Fibroblast of gingiva (primary cell): ENCODE data around the gene RBM20.
"Not testable (repeated sequence)": the region's sequence is repeated elsewhere in the genome, so short reads cannot be mapped to it uniquely, and the experiment has no call there.

Experiments
- DNase-seq: peaks from one replicate; pipeline ENCODE4 v3.0.0-alpha.2; 2011; ENCODE audit warnings: low read depth

Gene RBM20

DNA sequence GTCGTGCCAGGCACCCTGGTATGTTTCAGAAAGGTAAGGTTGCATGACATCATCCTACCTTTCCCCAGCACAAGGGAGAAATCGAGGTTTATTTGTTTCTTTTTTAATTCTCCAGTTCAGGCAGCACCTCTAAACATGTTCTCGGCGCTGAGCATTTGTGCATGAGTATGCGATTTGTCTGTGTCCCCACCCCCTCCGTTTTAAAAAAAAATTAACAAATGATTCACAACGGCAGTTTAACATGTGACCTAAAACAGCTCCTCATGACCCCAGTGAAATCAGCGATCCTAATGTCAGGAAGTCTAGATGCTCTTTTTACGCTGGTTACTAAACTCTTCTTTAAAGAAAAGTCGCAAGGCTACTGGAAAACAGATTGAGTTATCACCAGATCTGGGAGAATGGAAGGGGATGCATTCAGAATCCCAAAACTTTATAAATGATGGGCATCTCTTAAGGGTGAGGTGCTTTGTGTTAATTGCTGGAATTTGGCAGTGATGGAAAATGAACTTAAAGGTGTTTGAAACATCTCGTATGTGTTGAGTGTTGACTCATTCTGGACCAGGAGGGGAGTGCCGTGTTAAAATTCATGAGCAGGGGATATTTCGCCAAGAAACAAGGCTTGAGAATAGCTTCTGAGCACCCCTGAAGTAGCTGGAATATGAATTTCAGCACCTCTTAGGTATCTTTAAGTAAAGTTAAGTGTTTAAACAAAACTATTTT is 120.8 kb downstream of the RBM20 start:
- no peak for DNase-seq

DNA sequence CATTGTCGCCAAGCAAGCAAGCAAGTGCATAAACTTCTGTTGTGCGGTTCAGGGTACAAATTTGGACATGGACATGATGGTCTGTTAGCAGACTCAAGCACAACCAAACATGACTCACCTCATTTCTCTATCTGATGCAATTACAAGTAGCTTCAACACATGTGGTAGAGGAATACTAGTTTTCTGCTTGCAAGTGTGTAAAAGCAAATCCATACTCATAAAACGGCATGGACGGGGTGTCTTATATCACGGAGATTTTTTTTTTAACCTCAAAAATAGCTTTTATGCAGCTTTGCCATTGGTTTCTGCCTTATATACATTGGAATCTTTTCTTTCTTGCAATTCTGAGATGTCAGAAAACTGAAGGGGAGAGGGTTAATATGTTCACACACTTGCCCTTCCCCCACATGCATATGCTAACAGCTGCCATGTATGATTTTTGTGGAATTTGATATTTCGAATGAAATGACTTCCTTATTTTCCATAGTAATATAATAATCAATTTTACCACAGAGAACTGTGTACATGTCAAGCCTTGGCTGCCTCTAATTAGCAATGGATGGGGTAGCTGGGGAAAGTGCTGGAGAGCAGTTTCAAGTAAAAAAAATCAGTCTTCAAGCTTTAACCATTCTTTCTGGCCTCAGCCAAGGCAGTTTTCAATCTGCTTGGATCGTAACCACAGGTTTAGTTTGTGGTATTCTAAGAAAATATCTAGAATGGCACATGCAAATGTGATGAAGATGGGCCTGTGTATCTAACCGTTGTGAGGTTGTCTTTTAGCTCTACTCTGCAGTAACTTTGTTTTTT is 121.6 kb downstream of the RBM20 start:
- no peak for DNase-seq

DNA sequence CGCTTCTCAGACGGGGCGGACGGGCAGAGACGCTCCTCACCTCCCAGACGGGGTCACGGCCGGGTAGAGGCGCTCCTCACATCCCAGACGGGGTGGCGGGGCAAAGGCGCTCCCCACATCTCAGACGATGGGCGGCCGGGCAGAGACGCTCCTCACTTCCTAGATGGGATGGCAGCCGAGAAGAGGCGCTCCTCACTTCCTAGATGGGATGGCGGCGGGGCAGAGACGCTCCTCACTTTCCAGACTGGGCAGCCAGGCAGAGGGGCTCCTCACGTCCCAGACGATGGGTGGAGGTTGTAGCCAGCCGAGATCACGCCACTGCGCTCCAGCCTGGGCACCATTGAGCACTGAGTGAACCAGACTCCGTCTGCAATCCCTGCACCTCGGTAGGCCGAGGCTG is 123.5 kb downstream of the RBM20 start:
- DNase-seq, result not testable (repeated sequence)

- no peak for DNase-seq
Observed at GRCh38 chr10:110770243-110770642, 126.1 kb downstream of the RBM20 start.

- DNase-seq, result no peak
Observed at GRCh38 chr10:110771486-110771885, 127.3 kb downstream of the RBM20 start.

DNA sequence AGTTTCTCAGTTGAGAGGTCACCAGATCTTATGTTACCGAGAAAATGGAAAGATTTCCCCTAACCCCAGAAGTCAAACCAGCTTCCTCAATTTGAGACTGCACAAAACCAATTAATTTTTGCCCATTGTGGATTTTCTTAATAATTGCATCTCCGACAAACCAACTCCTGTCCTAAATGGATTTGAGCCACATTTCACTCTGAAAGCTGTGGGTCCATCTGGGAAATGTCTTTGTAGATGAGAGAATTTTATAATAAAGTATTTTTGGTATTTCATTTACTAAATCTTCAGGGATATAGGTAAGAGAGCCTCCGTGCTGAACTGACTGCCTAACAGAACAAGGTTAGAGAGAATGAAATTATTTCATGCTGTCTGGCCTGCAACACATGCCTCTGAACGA is 127.9 kb downstream of the RBM20 start:
- no peak for DNase-seq

DNA sequence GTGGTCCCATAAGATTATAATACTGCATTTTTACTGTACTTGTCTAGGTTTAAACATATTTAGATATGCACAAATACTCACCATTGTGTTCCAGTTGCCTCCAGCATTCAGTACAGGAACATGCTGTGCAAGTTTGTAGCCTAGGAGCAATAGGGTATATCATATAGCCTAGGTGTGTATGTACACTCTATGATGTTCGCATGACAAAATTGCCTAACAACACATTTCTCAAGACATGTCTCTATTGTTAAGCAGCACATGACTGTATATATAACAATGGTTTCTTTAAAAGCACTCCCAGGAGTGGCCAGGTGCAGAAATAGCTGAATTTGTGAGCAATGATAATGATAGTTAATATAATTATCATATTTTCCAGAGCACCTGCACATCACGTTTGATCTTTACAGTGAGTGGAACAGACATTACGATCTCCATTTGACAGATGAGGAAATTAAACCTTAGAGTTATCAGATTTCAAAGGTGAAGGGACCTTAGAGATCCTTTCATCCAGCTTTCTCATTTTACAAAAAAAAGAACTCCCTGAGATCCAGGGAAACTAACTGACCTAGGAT is 128.4 kb downstream of the RBM20 start:
- no peak for DNase-seq

DNA sequence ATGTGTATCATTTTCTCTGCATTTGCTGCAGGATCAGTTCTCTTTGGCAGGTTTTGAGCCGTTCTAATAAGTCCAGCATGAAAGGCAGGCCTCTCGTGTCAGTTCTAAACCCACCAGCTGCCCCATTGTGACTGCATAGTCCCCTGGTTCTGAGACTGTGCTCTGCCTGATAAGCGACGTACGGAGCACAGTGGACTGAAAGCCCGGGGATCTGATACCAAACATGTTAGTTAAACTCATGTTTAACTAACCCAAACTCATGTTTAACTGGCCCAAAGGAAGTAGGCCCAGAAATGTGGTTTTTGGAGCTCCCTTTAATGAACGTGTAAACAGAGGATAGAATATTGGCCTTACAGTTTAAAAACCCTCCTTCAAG is 129.5 kb downstream of the RBM20 start:
- DNase-seq, result no peak

GRCh38 chr10:110774069-110775019 is 130.2 kb downstream of the RBM20 start:
- DNase-seq, result peak; percentile 49

GRCh38 chr10:110775020-110775375 is 130.9 kb downstream of the RBM20 start:
- DNase-seq, result no peak

GRCh38 chr10:110775406-110775805 is 131.3 kb downstream of the RBM20 start:
- DNase-seq, result no peak

- DNase-seq, result no peak
Observed at GRCh38 chr10:110777017-110777416, 132.9 kb downstream of the RBM20 start.

DNA sequence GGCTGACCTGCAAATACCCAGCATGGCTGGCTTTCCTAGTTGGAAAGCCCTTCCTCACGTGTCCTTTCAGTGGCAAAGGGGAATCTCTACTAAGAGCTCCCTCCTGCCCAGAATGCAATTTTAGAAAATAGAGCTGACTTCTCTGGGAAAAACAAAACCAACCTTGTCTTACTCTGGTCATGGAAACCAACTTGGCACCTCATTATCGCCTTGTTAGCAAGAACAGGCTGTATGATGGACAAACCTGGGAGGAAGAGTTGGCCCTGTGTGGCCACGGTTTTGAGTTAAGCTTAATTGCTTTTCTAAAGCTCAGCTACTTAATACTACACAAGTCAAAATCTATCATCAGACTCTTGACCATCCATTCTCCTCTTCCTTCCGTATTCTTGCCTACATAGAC is 133.5 kb downstream of the RBM20 start:
- DNase-seq, result no peak

GRCh38 chr10:110778211-110778610 is 134.1 kb downstream of the RBM20 start:
- no peak for DNase-seq

- DNase-seq, result no peak
Observed at GRCh38 chr10:110779489-110779888, 135.4 kb downstream of the RBM20 start.

GRCh38 chr10:110780704-110781103 is 136.6 kb downstream of the RBM20 start:
- DNase-seq, result no peak

DNA sequence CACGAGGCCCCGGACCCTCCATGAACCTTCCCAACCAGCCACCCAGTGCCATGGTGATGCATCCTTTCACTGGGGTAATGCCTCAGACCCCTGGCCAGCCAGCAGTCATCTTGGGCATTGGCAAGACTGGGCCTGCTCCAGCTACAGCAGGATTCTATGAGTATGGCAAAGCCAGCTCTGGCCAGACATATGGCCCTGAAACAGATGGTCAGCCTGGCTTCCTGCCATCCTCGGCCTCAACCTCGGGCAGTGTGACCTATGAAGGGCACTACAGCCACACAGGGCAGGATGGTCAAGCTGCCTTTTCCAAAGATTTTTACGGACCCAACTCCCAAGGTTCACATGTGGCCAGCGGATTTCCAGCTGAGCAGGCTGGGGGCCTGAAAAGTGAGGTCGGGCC is 137.0 kb downstream of the RBM20 start:
- DNase-seq, result no peak

- DNase-seq, result no peak
Observed at GRCh38 chr10:110782616-110783015, 138.5 kb downstream of the RBM20 start.

DNA sequence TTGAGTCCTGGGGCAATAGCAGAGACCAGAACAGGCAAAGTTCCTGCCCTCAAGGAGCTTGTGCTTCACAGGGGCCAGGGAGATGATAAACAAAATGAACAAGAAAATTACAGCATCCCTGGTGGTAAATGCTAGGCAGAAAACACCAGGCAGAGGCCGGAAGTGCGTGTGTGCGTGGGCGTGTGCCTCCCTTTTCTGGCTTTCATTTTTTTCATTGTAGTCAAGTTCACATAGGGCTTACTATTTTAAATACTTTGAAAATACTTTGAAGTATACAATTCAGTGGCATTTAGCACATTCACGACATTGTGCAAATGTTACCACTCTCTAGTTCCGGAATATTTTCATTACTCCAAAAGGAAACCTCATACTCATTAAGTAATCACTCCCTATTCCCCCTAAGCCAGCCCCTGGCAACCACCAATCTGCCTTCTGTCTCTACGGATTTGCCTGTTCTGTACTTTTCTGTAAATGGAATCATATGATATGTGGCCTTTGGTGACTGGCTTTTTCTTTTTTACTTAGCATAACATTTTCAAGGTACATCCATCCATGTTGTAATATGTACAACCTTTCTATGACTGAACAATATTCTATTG is 139.5 kb downstream of the RBM20 start:
- DNase-seq, result no peak

DNA sequence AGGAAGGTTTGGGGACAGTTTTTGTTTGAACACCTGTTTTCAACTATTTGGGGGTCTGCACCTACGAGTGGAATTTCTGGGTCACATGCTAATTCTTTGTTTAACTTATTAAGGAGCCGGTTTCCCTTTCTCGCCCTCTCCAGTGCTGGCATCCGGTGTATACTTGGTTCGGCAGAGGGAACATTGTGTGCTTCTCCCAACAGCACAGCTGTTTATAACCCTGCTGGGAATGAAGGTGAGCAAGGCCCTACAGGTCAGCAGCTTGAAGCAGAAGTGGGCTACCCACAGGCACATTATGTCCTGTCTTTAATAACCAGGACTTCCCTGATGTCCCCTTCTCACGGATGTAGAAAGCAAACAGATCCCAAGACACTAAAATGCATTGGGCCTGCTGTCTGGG is 140.1 kb downstream of the RBM20 start:
- DNase-seq, result no peak

DNA sequence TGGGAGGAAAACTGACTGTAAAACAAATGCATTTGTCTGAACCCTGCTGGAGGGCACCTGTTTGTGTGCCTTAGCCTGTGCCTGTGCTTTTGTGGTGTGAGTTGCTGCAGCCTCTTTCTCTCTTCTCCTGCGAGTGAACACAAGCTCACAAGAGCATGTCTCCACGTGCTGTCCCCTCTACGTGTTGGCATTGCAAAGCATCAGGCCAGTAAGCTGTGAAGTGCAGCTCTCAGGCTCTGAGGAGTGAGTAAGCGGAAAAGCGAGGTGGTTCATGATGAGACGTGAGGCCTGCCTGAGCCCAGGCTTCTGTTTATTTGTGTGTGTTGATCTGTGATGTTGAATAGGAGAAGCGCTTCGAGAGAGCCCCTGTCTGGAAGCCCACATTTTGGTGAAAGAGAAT is 142.0 kb downstream of the RBM20 start:
- DNase-seq, result no peak
